Esophagus squamous epithelium (tissue), 4 donors: ENCODE results near the gene RAET1E.

Experiments
- CTCF ChIP-seq, 6 experiments: fragments of 450-650 bp in 4 of 6; fragments of 200-600 bp in 2 of 6; sonication (generic) in 2 of 6; IDR thresholded peaks; one replicate each; pipeline ENCODE4 v1.5.1; 2016 to 2019; ENCODE audit warnings: antibody characterized with exemption in 6 of 6, mild to moderate bottlenecking in 4 of 6, moderate library complexity in 4 of 6
- POLR2A ChIP-seq, 4 donors: fragments of 450-650 bp; IDR thresholded peaks; one replicate each; pipeline ENCODE4 v1.6.1; 2017; ENCODE audit warnings: antibody characterized with exemption in 4 of 4, mild to moderate bottlenecking in 4 of 4, moderate library complexity in 3 of 4

GRCh38 chr6:149905371-149905910 is 7.5 kb upstream of the RAET1E start:
- TF ChIP-seq CTCF (IDR thresholded peaks at IDR 0.05) (no peak), POLR2A (IDR thresholded peaks at IDR 0.05) (no peak)
